Stimulated activated CD8-positive, alpha-beta memory T cell treated with anti-CD3 and anti-CD28 coated beads, Interleukin-15, amount 100 ng/mL, for 1 hour (primary cell): ENCODE measurements around the gene STARD13.

Experiments used
- DNase-seq: peaks from one replicate; pipeline ENCODE4 v3.0.0-alpha.2; 2020; ENCODE audit warnings: low read depth

STARD13 gene

GRCh38 chr13:33116321-33117010, 169.1 kb downstream of the STARD13 start:
- DNase-seq = no peak

- no peak for DNase-seq
These were observed 170.3 kb downstream of the STARD13 start for GRCh38 chr13:33115274-33115673.

DNA sequence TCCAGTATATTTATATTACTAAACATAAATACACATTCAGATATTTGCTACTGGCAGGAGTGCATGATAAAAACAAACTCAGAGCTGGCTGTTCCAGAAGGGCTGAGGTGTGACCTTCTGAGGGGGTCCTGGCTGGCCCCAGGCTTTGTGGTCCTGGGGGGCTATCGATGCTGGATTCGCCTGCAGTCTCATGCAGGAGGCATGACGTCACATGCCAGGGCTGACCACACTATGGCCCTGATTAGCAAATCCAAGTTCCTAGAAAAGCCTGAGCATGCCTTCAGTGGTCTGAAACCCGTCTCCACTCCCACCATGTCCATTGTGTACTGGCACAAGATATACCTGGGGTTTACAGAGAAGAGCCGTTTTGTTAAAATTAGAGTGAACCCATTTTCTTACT, 171.4 kb downstream of the STARD13 start:
- DNase-seq = no peak

GRCh38 chr13:33112766-33113165, 172.8 kb downstream of the STARD13 start:
- DNase-seq = no peak

- DNase-seq = no peak
These were observed 174.0 kb downstream of the STARD13 start for GRCh38 chr13:33111414-33112110.

GRCh38 chr13:33110713-33111413, 174.7 kb downstream of the STARD13 start:
- no peak for DNase-seq

GRCh38 chr13:33110386-33110712, 175.2 kb downstream of the STARD13 start:
- no peak for DNase-seq

DNA sequence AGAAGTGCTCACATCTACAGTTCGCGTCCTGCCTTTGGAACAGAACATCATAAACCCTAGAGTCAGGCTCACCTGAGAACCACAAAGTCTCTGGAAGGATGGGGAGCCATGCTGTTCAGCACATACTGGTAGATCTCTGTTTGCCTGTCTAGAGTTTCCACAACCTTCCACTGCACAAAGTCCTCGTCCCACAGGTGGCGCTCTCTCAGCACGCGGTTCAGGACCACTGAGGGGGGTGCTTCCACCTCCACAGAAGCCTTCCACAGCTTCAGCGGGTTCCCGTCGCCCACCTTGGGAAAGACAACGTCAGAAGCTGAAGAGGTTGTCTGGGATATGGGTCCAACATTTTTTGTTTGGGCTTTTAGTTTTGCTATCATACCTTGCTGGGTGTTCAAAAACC, 175.8 kb downstream of the STARD13 start:
- no peak for DNase-seq

- DNase-seq = no peak
These were observed 176.3 kb downstream of the STARD13 start for GRCh38 chr13:33109271-33109697.

- no peak for DNase-seq
These were observed 176.9 kb downstream of the STARD13 start for GRCh38 chr13:33108620-33109019.

- no peak for DNase-seq
These were observed 178.2 kb downstream of the STARD13 start for GRCh38 chr13:33107361-33107760.

DNA sequence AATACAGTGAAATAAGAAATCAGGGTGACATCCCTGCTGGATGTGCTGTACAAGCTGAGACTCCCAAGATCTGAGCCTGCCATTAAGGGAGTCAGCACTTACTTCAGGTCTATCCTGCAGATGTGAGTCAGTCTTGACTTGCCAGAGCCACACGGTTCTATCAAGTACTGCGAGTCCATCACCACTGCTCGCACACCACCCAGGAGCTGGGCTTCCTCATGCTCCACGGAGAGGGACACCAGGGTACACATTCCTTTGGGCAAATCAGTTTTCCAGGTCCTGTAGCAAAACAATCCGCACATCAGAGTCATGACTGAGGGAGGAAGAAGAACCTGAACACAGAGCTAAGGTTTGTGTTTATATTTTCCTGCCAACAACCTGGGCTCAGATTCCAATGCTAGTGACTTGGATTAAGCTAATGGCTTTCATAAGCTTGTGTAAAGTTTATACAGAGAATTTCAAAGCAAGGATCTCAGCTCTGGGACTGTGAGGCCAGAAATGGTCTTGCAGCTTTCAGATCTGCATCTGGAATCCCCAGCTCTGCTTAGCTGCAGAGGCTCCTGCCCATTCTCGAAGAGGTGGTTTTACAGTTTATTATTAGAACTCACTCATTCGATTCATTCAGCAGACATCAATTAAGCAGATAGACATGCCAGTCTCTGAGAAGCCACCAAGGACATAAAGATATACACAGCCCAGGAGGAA, 178.7 kb downstream of the STARD13 start:
- no peak for DNase-seq

DNA sequence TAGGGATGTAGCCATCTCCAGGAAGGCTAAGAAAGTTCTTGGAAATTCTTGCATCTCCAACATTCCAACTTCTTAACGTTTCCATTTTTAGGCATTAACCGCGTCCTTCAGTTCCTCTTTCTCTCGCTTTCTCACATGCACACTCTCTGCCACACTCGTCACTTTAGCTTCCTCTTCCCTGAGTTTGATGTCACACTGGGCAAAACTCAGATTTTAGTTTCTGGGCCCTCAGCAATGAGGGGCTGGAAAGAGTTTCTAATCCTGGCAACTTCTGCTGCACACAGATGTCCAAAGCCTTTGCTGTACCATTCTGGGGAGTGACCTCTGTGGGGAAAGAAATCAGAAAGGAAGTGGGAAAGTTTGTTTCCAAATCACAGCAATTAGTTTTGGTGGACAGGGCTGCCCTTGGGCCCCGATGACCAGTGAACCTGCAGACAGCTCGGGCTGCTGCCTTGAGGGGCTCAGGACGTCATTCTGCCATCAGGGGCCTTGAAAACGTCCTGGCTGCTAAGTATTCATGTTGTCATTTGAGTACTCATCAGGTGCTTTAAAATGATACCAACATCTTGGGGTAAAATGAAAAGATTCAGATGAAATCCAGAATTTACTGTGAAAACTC, 180.1 kb downstream of the STARD13 start:
- DNase-seq = no peak

DNA sequence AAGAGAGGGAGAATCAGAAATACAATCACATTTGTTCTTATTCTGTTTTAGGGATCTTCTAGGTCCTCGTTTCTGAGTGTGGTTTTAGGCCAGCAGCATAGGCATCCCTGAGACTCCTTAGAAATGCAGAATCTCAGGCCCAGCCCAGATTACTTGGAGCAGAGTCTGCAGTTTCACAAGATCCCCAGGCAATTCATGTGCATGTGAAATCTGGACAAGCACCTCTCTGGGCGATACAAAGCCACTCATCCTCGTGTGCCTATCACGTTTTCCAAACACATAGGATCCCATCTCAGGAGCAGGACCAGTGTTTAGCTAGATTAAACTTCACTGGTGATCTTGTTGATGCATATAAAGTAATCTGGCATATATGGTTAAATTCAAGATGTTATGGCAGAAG, 182.1 kb downstream of the STARD13 start:
- no peak for DNase-seq

GRCh38 chr13:33101835-33102234, 183.7 kb downstream of the STARD13 start:
- no peak for DNase-seq

DNA sequence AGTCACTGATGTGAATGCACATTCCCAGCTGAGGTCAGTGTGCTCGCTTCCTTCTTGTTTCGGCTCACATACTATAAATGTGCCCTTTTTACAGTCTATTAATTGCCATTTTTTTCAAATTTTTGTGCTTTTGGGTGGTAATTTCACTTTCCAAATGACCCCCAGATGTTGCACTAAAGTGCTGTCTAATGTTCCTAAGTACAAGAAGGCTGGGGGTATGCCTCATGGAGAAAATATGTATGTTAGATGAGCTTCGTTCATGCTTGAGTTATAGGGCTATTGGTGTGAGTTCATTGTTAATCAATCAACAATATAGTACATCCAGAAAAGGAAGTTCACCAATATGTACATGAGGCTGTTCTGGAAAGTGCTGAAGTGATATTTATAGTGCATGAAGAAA, 184.7 kb downstream of the STARD13 start:
- DNase-seq = no peak

GRCh38 chr13:33099860-33100259, 185.7 kb downstream of the STARD13 start:
- DNase-seq = no peak

- no peak for DNase-seq
These were observed 188.5 kb downstream of the STARD13 start for GRCh38 chr13:33096886-33097605.

DNA sequence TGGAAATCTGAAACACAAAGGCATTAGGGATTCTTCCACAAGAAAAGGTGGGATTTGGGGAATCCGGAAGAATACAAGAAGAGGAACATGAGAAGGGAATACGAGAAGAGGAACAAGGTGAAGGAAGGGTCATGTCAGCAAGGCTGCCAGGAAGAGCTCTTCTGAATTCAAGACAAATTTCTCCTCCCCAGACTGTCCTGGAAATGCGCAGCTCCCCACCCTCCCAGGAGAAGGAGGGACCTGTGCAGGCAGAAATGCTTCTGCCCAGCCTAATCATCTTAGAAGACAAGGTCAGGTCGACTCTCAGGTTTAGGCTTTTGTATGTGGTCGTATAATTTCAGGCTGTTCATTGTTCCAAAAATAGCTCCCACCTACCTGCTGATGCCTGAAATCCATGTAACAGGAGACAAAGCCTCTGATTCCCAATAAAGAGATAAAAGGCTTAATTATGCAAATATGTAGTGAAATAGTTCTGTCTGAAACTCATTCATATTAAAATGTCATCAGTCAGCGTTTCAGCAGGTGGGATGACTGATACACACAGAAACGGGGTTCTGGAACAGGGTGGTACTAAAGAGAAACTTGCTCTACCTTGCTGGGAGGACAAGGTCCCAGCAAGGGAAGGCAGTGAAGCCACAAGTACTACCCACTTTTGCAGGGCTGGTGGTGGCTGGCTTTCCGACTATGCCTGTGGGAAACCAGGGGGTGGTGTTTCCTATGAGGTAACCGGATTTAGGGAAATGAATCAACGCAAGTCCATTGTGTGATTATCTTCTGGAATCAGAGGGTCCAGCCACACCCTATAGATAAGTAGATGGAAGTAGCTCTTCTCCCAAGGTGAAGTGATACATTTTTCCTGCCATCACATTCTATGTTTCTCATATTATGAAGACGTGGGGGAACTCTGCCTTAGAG, 193.2 kb downstream of the STARD13 start:
- no peak for DNase-seq

DNA sequence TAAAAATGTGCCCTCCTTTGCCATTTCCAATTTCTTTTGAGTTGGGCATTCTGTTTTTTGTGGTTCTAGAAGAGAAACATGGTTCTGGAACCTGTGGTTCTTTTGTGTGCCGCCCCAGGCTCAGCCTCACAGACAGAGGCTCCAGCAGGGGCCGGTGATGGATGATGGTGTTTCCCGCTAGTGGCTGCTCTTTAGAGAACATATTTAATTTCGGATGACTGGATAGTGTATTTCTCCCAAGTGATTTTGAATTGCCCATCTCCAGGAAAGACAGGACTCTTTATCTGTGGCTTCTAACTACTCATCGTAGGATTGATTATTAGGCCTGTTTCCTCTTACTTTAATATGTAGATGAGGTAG, 194.2 kb downstream of the STARD13 start:
- no peak for DNase-seq
